Amniotic stem cell (primary cell): Measurements from ENCODE around the gene KIF21B.
"Not testable (repeated sequence)": the region's sequence is repeated elsewhere in the genome, so short reads cannot be mapped to it uniquely, and the experiment has no call there.

Source experiments
- DNase-seq: peaks from one replicate; lab custom pipeline; 2025; lab: John Stamatoyannopoulos, UW

The KIF21B gene

DNA sequence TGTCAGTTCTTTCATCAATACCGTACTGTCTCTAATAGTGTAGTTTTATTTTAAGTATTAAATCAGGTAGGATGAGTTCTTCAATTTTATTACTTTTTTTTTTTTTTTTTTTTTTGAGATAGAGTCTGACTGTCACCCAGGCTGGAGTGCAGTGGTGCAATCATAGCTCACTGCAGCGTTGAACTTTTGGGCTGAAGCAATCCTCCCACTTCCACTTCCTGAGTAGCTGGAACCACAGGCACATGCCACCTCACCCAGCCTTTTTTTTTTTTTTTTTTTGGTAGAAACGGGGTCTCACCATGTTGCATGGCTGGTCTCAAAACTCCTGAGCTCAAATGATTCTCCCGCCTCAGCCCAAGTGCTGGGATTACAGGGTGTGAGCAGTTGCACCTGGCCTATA, 84.6 kb downstream of the KIF21B start:
- DNase-seq: no peak

- not testable (repeated sequence) for DNase-seq
Measured at GRCh38 chr1:200935286-200935962, 88.1 kb downstream of the KIF21B start.

DNA sequence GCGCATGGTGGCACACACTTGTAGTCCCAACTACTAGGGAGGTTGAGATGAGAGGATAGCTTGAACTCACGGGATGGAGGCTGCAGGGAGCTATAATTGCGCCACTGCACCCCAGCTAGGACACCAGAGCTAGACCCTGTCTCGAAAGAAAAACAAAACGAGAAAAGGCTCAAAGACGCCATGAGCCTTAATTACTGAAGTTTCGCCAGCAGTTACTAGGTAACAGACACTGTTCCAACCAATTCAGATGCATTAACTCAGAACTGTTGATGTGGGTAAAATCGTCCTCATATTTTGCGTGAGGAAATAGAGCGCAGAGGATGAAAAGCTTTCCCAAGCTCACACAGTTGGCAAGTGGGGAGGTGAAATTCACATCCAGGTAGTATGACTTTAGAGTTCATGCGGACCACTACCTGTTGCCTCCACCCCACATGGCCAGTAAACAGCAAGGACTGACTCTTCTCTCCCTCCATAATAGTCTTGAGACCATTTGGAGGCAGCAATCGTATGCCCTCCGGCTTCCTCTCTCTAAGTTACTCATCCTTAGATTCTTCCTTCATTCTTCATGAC, 88.8 kb downstream of the KIF21B start:
- no peak for DNase-seq

- DNase-seq: no peak
Measured at GRCh38 chr1:200931776-200932175, 91.7 kb downstream of the KIF21B start.

DNA sequence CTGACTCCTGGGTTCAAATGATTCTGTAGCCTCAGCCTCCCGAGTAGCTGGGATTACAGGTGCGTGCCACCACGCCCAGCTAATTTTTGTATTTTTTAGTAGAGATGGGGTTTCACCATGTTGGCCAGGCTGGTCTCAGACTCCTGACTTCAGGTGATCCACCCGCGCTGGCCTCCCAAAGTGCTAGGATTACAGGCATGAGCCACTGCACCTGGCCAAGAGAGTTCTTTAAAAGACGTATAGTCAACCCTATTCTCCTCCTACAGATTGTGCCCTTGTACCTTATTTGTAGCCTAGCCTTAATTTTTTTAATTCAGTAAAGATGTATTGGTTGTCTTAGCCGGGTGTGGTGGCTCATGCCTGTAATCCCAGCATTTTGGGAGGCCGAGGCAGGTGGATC, 93.2 kb downstream of the KIF21B start:
- DNase-seq: not testable (repeated sequence)

DNA sequence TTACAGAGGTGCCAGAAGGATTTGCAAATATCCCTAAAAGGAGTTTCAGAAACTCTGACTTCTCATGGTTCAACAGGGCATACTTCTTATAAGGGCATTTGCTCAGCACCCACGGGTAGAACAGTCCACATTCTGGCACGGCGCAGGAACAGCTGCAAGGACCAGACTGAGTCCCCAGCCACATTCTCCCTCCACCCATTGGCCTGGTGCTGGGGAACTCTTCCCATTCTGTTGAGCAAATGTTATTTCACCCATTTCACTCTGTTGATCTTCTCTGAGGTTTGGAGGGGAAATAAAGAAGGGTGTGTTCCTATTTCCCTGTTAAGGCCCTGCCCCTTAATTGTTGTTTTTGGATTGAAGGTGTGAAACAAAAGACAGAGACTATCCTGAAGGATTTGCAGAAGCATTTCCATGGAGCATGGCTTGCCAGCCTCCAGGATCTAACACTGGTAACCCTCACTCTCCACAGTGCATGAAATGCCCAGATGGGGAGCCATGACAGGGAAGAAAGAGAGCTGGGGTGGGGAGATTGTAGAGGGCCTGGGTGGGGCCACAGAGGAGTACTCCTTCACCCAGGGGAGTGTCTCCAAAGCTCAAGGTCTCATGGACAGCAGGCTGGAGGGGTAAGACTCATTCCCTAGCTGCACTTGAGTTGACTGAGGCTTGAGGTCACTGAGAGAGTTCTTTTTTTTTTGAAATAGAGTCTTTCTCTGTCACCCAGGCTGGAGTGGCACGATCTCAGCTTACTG, 93.8 kb downstream of the KIF21B start:
- DNase-seq: no peak

- DNase-seq: no peak
Measured at GRCh38 chr1:200925831-200926230, 97.7 kb downstream of the KIF21B start.

- DNase-seq: no peak
Measured at GRCh38 chr1:200923601-200924000, 99.9 kb downstream of the KIF21B start.

DNA sequence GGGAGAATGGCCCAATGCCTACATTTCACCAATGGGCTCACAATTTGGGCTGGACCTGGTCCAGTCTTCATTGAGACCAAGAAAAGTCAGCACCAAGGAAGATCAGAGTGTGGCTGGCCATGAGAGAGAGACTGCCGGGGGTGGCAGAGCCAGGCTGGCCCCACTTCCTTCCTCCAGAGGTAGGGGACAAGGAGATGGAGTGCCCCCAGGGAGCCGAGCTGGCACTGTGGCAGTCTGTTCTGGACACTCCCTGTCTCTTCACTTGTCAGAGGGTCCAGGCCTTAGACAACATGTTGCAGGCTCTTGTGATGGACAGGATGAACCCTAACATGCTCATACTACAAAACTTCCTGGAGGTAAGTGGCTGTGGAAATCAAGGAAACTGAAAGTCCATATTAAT, 101.1 kb downstream of the KIF21B start:
- DNase-seq: no peak

GRCh38 chr1:200921571-200922110, 101.9 kb downstream of the KIF21B start:
- no peak for DNase-seq
